GM03348 (cell line): ENCODE results near the gene PABPN1L.
A peak's percentile ranks its signal among the peaks of the same experiment; 100 is the strongest.

ENCODE experiments used
- DNase-seq: peaks from one replicate; pipeline ENCODE4 v3.0.0; 2012; ENCODE audit warnings: low spot score

The PABPN1L gene

DNA sequence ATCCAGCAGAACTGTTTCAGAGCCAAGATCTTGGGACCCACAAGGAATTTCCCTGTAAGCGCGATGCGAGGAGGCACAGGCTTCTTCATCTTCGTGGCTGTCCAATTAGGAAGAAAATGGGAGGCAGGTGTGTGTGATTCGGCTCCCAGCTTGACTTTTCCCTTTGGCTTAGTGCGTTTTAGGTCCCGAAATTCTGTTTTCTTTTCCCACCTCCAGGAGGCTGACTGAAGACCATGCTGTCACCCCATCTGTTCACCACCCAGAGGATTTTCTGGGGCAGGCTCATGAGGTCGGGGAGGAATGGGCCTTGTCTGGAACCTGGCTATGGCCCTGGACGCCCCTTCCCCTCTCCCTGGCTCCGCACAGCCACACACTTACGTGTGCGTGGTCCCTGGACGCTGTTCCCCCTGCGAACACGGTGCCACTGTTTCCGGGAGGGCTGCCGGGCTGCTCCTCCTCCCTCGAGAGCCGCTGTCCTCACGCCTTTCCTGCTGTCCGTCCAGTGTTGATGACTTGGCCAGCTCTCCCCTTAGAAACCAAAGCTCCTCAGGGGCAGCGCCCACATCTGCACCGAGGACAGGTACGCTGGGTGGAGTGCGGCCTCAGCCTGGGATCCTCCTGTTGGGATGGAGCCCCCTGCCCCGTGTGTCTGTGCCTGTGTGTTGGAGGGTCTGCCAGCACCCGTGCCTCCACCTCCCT is 2.7 kb upstream of the PABPN1L start:
- DNase-seq = no peak

DNA sequence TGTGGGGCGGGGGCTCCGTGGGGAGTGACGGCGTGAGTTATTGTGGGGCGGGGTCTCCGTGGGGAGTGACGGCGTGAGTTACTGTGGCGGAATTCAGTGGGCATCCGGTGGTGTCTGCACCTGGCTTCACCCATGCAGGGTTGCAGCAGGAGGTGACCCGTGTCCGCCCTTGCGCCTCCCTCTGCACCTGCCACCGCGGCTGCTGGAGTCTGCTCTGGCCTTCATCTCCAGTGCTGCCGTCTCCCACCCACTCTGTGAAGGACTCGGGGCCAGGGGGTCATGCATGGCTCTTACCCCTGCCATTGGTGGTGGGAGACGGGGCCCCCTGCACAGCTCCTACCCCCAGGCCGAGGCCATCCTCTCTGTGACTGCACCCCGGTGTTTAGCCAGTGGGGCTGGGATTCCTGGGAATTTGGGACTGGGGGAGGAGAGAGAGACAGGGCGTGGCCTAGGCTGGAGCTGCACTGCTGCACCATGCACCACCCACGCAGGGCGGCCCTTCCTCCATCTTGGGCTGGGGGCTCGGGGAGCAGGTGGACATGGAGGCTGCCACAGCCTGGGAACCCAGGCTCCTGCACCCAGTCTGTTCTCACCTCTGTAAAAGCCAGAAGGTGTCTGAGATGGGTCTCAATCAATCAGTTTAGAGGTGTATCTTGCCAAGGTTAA is 1.3 kb upstream of the PABPN1L start:
- DNase-seq = no peak

DNA sequence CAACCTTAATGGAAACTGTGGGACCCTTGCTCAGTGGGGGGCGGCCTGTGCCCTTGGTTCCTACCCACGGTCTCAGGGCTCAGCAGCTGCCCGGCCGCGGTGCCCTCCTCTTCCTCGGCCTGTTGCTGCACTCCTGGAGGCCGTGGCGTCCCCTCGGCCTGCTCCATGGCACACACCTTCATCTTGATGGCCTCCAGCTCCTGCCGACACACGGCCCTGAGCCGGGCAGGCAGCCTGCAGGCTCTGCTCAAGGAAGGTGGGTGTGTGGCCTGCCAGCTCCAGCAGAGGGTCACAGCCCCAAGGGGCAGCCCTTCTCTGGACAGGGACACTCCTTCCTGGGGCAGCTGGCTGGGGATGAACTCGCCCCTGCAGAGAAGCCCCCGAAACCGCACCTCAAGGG is 718 bp downstream of the PABPN1L start:
- DNase-seq = no peak

DNA sequence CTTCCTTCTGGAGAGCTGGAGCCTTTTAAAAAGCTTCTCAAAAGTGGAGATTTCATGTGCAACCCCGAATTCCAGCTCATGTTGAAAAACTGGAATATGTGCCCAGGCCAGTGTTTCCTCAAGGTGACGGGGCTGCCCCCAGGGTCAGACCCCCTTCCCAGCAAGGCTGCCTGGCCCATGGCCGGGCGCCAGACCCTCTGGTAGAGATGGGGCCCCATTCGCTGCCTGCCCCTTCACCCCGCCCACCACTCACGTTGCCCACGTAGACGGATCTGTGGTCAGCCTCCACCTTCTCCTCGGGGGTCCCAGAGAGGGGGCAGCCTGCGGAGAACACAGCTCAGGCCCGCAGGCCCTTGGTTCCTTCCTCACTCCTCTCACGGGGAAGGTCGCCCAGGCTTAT is 1.1 kb downstream of the PABPN1L start:
- DNase-seq = no peak

DNA sequence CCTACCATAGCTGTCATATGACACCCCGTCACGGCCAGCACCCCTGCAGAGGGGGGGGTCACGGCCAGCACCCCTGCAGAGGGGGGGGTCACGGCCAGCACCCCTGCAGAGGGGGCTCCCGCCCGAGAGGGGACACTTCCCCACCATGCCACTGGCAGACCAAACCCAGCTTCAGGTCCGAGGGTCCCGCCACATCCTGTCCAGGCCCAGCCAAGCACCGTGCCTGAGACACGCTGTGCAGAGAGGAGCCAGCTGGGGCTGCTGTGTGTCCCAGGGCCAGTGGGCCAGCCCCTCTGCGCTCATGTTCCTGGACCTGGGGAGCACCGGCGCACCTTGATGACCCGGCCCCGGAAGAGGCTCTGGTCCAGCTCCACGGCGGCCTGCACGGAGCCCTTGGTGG is 1.9 kb downstream of the PABPN1L start:
- DNase-seq = no peak

DNA sequence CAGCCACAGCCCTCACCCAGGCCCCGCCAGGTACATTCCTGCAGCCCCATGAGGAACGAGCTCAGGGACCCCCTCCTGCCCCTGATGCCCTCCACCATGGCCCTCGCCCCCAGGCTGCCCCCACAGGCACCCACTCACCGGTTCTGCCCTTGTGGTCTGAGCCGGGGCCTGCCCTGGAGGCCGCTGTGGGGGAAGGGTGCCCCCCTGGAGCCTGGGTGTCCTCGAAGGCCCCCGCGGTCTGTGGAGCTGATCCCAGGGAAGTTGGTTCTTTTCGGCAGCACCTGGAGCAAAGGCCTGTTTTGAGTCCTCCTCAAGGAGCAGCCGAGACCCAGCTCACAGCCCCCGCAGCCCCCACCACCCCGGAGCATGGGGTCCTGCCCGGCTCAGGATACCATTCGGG is 2.4 kb downstream of the PABPN1L start:
- DNase-seq = no peak

DNA sequence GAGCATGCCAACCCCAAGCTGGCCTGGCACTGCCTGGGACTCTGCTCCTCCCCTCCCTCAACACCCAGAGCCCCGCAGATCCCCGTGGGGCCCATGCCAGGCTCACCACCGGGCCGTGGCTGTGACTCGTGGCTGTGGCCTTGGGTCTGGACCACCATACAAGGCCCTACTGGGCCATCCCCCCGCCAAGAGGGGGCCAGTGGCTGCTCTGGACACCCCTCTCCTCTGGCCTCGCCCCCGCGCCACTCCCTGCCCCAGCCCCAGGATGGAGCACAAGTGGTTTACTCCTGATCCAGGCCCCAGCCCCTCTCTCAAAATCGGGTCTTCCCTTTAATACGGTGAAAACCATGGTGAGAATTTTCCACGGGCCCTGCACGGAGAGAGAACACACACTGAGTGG is 3.0 kb downstream of the PABPN1L start:
- DNase-seq = no peak

DNA sequence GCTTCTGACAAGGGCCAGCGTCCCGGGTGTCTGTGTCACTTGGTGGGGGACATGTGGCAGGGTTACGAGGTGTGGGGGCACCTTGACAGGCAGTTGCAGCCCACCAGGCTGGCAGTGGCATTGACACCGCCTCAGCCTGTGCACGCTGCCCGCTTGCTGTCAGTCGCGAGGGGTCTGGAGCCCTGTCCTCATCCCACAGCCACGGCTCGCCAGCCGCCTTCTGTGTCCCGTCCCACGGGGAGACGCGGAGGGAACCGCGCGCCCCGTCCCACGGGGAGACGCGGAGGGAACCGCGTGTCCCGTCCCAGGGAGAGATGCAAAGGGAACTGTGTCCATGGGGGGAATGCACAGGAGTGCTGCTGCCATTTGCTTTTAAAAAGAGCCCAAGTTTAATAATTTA is 3.5 kb downstream of the PABPN1L start:
- no peak for DNase-seq

DNA sequence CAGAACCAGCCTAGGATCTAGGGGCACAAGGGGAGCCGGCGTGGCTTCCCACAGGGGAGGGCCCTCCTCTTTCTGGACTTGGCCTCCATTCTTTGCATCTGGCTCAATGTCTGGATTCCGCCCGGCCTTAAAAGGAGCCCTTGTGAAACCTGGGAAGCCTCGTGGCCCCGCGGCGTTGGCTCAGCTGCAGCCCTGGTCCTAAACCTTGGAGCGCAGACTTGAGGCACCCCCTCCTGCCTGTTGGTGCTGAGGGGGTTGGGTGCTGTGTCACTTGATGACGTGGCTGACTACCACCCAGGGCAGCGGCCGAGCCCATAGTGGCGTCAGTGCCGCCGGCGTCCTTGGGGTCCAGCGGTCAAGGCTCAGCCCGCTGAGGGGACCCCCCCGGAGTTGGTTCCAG is 5.1 kb downstream of the PABPN1L start:
- no peak for DNase-seq

DNA sequence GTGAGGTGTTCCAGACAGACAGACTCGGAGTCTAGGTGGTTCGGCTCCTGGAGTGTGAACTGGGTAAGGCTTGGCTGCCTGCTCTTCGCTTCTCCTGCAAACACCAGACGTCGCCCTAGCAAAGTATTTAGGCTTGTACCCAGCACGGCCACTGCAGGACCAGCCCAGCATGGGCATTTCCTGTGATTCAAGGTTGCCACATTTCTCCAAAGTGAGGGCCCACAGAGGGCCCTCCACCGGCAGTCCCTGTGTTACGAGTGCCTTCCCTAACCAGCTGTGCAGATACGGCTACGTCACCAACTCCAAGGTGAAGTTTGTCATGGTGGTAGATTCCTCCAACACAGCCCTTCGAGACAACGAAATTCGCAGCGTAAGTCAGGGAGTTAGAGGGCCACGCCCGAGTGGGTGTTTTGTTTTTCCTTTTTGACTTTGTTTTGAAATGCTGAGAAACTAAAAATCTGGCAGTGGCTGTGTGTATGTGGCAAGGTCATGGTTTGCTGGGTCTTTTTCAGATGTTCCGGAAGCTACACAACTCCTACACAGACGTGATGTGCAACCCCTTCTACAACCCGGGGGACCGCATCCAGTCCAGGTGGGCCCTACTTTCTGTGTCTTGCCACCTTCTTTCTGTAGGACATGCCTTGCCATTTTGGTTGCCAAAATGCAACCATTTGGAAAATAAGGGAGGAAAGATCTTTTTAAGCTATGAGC is 6.9 kb downstream of the PABPN1L start:
- no peak for DNase-seq

DNA sequence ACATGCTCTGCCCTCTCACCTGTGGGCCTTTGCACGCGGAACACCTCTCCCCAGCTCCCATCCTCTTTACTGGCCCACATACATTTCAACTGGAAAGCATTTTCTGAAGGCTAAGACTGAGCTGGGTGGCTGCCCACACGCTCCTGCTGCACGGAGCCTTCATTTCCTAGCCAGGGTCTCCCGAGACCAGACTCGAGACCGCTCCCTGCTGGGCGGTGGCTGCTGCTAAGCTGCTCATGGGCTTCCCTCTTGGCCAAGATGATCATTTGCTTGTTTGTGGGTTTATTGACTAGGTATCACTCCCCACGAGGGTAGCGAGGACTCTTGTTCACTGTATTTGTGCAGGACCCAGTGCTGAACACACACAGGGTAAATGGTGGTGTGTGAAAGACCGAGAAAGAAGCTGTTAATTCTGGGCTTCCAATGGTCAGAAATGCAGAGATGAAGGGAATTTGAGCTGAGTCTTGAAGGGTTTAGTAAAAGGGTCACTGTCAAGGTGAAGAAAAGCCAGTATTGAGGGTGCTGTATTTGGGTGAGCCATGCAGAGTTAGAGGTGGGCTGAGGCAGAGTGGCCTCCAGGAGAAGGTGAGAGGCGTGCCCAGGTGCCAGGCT is 8.6 kb downstream of the PABPN1L start:
- DNase-seq = peak; percentile 94

DNA sequence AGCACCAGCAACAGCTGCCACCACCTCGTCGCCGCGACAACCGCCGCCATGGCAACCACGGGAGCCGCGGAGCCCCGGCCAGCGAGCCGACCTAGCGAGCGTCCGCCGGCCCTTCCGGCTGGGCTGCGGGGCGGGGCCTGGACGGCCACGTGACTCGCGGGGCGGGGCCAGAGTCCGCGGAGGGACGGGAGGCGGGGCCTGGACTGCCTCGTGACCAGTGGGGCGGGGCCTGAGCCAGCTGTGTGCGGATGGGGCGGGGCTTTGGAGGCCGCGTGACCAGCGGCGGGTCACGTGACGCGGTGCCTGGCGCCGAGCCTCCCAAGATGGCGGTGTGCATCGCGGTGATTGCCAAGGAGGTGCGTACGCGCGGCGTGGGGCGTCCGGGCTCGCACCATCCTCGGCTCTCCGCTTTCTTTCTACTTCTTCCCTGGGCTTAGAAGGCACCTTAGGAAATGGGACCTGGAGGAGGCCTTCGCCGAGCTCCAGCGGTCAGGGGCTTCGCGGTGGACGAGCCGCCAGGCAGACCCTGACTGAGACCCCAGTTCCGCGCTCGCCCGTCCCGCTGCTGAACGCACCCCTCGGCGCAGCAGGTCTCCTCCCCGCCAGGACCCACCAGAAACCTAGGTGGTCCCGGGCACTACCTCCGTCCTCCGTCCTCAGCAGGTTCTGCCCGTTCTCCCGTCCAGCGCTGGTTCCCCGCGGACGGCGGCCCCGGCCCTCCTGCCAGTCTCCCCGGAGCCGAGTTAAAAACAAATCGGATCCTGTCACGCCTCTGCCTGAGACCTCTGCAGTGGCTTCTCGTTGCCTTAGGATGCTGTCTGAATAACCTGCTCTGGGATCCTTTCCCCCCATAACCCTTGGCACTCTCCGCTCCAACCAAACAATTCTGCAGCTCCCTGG is 9.4 kb downstream of the PABPN1L start, which contains the start of the genes GALNS and TRAPPC2L:
GALNS (minus strand) TSS at position 120 of the 900 bp plus-strand sequence; CDS start at position 50, 70 bp downstream.
TRAPPC2L (plus strand) TSS at position 300 of the 900 bp plus-strand sequence; CDS start at position 324, 24 bp downstream.
- peak; percentile 100 for DNase-seq

DNA sequence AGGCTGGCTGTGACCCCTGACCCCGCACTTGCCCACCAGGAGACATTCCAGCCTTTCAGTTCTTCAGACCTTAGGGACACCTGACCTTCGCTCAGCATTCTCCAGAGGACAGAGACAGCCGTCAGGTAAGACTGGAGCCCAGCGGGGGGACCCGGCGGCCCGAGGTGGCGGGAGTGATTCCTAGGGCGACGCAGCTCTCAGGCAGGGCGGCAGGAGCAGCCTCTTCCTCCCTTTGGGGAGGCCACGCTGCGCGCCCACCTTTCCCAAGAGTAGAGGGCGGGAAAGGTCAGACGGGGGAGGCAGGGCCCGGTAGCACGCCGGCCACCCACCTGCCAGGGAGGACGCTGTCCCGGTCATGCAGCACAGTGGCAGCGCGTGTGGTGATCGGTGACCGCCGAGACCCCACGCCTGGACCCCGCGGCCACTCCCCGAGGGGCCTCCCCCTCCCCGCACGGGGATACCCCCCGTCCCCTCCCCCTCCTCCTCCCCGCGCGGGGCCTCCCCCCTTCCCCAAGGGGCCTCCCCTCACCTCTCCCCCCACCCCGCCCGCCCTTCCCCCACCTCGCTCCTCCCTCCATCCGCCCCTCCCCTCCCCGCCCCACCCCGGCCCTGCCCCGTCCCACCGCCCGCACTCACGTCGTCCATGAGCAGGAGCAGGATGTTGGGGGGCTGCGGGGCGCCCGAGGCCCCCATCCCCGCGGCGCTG is 10.2 kb downstream of the PABPN1L start:
- DNase-seq = no peak

DNA sequence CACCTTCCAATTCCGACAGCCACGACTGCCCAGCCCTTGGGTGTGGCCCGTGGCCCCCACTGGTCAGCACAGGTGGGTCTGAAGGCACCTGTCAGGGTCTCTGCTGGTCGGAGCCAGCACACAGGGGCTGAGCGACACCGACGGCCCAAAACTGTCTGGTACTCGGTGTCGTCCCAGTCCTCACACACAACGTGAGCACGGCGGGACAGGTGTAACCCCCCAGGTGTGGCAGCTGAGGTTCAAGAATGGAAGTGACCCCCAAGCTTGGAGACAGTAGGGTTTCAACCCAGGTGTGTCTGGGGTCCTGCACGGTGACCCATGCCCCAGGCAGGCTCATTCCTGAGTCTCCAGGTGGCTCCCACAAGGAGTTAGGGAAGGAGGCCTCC is 10.7 kb downstream of the PABPN1L start:
- DNase-seq = no peak

DNA sequence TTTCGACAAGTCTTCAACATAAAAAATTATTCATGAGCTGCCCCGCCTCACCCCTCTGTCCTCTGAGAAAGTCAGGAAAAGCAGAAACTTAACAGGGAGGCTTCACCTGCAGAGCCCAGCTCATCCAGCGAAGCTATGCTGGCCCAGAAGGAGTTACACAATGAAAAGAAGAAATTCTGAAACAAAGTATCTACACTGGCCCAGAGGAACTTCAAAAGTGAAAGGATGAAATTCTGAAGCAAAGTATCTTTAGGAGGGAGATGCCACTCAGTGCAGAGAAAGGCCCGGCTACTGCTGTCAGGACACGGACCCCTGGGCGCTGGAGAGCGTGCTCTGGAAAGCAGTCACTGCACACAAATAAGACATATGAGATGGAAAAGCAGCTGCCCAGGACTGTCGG is 11.3 kb downstream of the PABPN1L start:
- no peak for DNase-seq

DNA sequence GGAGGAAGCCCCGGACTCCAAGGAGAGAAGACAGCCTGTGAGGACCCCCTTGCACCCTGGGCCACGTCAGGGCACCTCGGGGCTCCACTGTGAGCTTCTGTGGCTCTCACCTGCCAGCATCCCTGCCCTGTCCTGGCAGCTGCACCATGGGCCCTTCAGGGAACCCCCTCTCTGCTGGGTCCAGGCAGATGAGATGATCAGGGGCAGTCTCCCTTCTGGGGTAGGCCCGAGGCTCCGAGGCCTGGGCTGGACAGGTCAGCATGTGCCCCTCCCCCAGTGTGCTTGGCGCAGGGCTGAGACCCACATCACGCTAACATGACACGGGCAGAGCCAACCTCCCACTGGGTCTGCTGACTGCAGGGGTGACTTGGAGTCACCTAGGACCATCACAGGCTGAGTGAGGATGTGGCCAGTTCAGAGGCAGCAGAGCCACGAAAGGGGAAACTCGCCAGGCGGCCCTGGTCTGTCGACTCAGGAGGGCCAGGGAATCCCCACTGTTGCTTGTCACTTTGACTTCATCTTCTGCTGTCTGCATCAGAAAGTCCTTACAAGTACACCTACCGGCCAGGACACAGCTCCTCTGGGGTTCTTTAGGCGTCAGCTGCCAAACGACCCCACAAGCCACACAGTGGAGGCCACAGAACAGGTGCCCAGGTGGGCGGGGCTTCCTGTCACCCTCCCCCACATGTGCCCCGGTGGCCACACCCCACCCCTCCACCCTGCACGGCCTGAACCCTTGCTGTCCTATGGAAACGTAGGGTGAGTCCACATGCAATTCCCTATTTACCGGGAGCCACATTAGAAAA is 12.0 kb downstream of the PABPN1L start:
- DNase-seq = no peak

DNA sequence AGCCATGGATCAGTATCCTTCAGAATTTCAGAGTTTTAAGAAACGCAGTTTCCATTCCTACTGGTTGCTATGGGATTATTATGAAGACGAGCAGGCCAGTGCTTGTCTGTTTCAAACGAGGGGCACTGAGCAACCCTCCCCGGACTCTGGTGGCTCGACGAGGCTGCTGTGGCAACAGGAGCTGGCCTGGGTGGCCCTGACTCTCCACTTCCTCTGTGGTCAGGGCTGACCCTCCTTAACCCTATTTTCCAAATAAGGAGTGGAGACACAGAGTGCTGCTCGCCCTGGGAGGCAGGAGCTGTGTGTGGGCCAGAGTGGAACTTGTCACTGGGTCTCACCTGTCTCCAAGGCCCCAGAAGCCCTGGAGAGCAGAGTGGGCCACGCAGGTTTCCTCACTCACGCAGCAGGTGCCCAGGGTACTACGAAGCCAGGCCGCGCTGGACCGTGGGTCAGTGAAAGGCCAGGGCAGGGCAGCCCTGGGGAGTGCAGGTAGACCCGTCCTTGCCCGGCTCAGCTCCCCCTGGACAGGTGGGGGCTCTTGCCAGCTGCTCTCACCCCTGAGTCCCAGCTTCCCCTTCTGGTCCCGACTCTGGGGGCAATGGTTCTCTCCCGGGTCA is 13.0 kb downstream of the PABPN1L start:
- DNase-seq = no peak

DNA sequence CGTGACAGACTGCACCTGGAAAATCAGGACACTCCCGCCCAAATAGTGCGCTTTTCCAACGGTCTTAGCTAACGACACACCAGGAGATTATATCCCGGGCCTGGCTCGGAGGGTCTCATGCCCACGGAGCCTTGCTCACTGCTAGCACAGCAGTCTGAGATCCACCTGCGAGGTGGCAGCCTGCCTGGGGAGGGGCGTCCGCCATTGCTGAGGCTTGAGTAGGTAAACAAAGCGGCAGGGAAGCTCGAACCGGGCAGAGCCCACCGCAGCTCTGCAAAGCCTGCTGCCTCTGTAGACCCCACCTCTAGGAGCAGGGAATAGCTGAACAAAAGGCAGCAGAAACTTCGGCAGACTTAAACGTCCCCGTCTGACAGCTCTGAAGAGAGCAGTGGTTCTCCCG is 14.8 kb downstream of the PABPN1L start:
- DNase-seq = no peak

DNA sequence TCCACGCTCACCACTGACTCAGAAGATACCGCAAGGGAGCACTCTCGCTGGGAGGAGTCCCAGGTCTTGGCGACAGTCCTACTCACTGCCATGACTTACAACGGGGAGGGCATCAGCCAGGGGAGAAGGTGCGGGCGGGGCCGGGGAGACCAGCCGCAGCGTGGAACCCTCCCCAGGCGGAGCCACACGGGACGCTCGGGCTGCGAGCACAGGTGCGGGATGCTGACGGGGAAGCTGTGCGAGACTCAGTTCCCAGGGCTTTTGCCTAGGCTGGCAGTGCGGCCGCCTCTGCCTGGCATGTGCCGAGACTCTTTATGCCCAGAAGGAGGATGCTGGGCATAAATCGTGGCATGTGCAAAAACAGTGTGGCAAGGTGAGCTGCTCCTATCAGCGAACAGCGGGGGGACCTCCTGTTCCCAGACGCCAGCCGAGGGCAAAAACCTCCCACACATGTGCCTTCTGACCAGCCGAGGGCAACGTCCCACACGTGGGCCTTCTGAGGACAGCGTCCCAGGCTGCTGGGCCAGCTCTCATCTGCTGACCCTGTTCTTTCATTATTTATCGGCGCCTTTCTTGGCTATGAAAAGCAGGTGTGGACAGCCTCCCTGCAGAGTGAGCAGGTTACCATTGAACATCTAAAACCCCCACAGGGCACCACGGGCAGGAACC is 15.8 kb downstream of the PABPN1L start:
- DNase-seq = no peak
